RPMI8226 (cell line): ENCODE results near the gene COL13A1.

Experiments
- DNase-seq: peaks from one replicate; pipeline ENCODE4 v3.0.0-alpha.2; 2015

Gene COL13A1

DNA sequence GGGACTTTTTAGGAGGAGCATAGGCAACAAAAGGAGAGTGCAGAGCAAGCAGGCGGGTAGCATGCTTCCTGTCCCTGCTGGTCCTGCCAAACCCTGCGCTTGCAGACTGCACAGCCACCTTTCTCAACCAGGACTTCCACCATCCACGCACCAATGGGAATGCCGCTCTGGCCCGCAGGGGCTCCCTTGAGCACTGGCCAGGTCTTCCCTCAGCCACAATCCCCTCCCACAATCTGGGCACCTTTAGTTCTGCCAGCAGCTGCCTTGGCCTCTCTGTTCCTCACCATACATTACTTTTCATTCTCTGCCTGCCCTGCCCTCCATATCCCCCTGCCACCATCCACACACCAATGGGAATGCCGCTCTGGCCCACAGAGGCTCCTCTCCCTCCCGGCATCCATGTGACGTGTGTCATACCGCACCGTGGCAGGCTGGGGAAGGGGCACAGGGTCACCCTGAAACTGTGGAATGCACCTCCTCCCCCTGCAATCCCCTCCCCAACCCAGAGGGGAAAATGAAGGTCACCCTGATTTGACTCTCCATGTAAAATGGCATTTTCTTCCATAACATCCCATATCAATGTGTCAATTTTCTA, 153.6 kb downstream of the COL13A1 start:
- DNase-seq, result no peak

DNA sequence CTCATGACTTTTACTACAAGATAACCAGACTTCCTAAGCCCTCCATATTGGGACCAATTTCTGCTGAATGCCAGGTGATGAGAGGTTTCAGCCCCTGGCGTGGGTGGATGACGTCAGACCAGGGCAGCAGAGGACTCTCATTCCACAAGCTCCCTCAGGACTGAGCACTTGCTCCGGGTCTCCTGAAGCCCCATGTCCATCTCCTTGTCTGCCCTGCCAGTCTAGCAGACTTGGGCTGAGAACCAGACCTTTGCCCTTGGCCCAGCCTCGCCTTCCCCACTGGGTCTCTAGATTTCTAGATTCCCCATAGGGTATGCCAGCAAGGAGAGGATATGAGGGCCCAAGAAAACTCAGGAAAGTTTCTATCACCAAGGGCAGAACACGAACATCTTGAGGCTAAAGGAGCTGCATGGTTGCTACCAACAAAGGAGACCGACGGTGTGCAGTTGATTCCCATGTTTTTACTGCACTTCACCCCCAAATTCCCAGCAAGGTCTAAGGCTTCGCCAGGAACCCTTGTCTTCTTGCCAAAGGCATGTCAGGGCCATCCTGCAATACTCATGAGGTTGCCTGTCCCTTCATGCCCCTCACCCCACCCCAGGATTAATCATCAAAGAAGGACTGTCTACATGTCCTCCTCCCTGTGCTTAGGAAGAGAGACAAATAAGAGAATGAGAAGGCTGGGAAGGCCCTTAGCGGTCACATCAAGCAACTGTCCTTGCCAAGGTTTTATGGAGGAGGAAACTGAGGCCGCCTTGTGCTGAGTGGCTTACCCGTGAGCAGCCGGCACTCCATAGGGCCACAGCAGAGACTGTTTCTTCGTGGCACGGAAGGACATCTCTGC, 154.4 kb downstream of the COL13A1 start:
- DNase-seq, result no peak

DNA sequence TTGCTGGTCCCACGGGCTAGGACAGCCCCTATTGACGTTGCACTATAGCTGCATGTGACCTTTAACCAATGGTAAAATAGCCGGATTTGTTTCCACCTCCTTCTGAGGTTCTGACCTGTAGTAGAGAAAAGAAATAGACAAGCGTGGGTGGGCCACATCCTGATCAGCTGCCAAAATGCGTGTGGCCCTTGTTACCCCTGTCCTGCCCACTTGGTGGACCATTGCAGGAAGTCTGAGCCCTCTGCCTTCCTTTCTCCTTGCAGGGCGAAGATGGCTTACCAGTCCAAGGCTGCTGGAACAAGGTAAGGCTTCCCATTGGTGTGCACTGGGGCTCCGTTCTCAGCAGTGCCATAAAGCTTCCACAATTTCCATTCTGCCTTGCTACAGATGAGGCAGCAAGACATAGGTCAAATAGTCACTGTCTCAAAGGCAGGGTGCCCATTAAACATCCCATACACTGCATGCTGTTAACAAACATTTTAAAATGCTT, 155.1 kb downstream of the COL13A1 start:
- DNase-seq, result no peak

DNA sequence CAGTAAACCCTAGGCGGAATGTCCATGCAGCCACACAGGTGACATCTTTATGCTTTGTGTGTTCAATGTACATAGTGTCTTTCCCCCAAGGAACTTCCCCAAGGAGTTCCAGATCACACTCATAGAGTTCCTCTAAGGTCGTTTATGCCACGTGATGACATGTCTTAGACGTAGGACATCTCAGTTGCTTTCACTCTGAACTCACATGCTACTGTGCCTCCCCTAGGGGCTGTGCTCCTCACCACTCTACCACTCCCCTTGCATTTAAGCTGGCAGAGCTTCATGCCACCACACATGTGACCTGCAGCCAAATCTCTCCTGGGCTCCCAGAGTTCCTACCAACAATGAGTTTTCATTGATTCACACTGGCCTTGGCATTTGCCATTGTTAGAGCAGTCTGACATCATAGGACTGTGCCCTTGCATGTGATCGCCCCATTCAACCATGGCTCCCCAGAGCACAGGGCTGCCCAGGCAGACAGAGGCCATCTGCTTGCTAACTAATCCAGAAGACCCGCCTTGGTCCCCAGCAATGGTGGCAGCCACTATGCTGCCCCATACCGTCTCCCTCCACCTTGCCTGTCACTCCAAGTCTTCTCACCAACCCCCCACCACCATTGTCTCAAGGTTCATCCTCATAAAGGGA, 155.7 kb downstream of the COL13A1 start:
- no peak for DNase-seq

DNA sequence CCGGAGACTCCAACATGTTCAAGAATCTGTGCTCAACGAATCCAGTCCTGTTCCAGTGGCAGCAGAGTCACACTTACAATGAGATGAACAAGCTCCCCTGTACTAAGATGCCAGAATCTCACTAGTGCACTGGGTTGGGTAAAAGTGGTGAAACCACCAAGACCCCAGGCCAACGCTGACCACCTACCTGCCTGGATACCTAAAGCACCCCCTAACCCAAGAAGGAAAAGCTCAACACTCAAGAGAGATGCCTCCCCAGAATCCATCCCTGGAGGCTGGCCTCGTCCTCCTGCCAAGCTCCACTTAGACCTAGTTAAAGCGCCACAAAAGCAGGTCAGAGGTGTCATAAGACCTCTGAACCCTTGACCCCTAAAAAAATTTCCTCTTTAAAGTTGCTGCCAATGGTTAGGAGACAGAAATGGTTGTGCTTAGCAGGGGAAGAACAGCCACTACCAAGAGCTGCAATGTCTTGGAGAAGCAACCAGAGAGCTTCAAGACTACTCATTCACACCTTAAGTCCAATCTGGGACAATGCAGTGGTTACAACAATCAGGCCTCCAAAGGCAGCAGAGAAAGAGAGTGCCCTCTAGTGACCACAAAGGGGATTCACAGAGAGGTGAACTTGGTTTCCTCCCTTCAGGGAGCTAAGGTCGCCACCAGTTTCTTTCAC, 156.3 kb downstream of the COL13A1 start:
- DNase-seq, result peak; percentile 51

DNA sequence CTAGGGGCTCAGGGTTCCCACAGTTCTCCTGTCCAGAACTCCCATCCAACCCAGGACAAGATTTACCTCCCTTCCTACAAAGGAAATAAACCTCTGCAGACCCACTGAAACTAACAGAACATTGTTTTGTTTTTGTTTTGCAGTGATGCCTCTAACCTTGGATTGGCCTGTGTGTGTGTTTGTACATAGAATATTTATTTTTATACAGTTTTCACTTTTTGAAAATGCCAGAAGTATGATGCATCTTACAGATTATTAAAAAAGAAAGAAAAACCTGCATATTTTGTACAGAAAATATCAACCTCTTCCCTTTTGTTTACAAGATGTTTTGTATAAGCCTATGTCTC, 156.8 kb downstream of the COL13A1 start:
- no peak for DNase-seq

DNA sequence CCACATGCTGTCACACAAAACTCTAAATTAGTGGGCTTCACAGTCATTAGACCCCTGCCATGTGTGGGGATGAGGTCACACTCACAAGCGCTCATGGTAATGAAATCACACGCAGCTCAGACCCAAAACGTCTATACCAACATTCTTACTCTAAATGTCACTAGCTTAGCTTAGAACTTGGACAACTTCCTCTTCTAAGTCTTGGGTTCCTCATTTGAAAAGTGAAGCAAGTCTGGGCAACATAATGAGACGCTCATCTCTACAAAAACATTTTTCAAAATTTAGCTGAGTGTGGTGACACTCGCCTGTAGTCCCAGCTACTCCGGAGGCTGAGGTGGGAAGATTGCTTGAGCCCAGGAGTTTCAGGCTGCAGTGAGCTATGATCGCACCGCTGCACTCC, 158.2 kb downstream of the COL13A1 start:
- no peak for DNase-seq

DNA sequence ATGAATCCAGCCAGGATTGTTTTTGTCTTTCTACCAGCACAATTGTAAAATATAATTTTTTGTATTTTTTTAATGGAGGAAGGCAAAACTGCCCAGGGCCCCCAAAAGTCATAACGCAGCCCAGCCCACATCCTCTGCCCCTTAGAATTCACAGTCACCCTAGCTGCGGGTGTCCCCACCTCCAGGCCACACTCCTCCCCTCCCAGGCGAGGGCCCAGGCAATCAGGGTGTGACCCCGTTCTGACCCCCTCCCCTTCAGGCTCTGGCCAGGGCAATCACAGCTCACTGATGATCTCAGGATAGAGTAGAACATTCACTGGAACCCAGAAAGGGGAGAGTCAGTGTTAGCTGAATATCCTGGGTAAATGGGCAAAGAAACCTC, 158.9 kb downstream of the COL13A1 start:
- no peak for DNase-seq

DNA sequence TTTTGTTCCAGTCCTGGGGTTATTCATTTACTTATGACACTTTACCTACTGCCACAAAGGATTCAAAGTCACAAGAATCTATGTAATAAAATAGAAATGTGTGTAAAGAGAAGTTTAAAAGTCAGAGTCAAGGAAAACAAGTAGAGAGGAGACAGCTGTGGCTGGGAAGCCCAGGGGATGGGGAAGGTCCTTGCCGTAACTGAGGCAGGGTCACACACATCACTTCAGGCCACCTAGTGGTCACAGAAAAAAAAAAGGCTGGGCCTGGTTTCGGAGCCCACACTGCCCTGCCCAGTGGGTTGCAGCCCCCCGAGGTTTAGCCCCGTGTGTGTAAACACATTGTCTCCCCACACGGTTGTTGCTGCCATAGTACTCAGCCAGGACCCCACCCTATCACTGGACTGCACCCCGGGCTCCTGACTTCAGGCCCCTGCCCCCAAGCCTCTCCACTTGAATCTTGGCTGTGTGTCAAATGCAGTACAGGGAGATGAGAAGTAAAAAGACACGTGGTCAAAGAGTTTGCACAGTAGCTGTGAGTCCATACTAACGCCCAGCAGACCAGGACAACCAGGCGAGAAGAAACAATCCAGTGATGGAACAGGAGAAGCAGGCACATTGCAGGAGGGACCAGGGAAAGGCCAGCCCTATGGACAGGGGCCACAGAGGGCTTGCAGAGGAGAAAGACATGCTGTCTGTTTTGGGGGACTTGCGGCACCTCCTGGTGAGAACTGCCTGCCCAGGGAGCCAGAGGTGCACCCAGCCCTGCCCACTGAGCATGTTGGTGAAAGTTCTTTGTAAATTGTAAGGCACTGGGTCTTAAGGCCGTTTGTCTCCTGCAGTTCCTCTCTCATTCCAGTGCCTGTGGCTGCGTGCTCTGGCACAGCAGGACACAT, 159.5 kb downstream of the COL13A1 start:
- DNase-seq, result peak; percentile 30

DNA sequence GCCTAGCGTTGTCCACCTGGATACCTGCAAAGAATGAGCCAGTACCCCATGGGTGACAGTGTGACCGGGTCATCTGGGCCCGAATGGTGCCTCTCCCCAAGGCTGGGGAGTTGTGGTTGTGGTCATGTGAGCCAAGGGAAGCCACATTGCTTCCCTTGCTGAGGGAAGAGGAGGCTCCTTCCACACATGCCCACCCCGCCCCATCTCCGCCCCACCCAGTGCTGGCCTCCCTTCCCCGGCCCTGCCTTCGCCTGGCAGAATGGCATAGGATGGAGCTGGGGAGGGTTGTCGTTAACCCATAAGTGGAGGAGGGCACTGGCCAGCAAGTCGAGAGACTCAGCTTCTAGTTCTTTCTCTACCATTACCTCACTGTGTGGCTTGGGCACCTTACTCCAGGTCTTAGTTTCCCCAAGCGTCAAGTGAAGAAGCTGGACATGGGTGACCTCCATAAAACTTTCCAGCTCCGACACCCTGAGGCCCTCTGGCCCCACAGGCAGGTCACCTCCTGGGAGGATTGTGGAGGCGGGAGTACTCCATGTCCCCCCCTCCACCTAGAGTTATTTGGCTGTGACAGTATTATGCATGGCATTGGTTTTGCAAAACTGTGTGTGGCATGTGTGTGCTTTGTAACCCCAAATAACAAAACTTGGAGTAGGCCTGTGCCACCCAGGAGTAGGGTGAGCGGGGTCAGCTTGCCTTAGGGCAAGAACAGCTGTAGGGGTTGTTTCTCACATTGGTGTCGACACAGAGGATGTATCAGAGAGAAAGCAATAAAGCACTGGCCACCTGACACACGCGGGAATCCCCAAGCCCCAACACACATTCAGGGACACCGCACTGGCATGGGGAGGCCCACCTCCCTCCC, 160.4 kb downstream of the COL13A1 start:
- DNase-seq, result no peak

DNA sequence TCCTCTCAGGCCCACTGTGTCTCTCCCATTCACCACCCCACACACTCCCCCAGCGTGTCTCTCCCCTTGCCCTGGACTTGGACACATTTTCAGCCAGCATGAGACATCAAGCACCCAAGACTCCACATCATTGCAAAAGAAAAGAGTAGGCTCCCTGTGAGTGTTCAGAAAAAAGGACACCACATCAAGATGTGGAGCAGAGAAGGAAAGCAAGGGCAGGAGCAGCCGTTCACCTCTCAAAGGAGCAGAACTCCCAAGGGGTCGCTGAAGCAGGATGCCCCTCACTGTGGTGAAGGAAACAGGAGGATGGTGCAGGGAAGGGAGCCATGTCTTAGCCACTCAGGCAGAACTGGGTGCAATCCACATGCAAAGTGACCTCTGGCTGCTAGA, 161.0 kb downstream of the COL13A1 start:
- DNase-seq, result no peak

DNA sequence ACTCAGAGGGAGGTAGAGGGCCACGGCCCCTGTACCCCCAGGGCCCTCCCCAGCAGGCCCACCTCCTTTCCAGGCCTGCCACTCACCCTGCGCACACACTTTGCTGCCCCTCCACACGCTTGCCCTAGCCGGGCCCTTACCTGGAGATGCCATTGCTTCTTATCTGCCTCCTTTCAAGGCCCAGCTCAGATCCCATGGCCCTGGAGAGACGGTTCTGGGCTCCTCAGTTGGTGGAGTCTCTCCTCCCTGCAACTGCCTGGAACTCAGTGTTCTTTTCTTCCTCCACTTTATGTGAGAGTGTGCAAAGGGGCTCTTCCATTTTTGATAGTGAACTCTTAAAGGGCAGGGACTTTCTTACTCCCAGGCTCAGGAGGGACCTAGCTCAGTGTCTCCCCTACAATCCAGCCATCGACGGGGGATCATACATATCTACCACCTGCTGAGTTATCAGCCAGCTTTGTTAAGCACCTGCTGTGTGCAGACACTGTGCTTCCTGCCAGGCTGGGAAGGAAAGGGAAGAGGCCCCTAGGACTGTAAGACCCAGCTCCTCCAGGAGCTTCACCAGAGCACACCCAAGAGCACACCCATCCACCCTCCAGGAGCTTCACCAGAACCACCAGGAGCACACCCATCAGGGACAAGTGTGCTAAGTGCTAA, 161.6 kb downstream of the COL13A1 start:
- DNase-seq, result no peak

DNA sequence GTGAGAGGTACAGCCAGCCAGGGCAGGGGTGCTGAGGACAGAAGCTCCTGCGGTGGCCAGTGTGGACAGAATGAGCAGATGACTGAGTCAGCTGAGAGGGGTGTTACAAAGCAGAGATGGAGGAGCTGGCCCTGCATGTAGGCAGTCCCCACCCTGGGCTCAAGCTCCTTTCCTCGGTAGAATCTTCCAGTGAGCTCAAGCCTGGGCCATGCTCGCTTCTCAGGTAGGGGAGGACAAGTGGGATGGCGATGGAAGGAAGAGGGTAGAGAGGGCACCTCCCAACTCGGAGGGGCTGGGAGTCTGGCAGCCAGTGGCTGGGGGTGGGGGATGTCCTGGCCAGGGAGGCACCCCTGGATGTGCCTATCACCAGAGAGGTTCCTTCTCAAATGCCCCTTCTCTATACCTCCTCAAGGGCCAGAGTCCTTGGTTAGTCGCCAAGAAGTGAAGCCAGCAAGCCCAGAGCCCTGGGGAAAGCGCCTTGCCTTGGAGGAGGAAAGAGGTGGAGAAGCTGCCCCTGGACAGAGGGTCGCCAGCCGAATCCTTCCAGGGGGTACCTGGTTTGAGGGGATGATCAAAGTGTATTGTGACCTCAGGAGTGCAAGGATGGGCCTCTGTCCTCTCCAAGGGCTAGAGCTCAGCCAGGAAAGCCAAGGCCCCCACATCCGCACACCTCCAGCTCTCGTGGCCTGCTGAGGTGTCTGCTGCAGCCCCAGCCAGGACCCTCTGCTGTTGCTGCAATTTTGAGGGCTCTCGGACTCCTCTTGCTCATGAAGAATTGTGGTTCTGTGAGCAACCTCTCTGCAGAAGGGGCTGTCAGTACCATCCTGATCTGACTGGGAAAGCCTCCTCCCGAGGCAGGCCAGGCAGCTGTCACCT, 162.4 kb downstream of the COL13A1 start:
- no peak for DNase-seq

DNA sequence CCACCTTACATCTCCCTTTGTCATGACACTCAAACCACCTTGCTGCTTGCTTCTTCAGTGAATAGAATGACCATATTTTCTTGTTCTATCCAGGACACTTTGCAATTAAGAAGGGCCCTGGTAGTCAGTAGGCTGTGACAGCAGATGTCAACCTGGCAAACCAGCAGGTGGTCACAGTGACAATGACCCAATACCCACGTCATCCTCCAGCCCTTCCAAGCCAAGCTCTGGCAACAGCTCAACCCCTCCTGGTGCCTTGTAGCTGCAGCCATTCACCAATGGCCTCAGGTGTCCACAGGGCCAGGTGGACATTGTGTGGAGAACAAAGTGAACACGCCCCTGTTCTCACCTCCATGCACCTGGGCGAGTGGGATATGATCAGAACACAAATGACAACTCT, 163.4 kb downstream of the COL13A1 start:
- DNase-seq, result no peak

DNA sequence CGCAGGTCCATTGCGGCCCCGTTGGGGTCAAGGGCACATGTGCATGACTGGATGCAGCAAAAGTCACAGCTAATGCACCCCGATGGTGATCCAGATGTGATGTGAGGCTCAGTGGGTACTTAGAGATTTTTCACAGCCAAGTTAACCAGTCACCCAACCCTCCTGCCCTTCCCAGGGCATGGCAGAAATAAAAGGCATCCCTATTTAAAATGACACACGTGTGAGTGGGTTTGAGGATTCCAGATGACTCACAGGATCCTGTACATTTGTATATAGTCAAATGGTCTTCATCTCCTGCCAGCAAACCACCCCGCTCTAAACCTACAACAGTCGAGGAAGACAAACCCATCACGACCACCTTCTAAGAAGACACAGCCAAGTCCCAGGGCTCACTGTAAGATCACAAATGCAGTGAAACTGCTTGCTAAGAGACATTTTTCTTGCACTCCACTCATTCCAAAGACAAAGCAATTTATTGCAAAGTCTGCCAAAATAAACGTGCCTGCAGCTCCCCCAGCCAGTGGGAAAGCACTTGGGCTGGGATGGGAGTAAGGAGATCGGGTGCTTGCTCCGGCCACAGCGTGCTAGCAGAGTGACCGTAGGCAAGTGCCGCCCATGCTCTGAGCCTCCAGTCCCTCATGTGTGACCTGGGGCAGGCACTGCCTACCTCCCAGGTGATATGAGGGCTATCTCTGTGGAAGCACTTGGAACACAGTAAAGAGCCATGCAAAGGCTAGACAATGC, 164.4 kb downstream of the COL13A1 start:
- DNase-seq, result no peak

DNA sequence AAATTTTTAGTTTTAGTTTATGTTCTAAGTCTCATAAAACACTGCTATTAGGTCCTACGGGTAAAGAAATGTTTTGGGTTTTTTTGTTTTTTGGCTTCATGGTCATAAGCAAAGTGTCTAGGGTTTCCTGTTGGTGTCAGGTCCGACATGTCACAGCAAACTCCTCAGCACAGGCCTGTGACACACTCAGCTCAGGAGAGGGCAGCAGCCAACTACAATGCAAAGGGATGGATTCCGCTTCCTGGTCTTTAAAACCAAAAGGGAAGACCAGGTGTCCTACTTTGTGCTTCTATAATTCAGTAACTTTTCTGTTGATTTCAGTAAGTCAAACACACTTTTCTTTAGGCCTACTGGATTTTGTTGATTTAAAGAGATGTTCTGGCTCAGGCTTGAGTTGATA, 167.1 kb downstream of the COL13A1 start:
- DNase-seq, result peak; percentile 18

DNA sequence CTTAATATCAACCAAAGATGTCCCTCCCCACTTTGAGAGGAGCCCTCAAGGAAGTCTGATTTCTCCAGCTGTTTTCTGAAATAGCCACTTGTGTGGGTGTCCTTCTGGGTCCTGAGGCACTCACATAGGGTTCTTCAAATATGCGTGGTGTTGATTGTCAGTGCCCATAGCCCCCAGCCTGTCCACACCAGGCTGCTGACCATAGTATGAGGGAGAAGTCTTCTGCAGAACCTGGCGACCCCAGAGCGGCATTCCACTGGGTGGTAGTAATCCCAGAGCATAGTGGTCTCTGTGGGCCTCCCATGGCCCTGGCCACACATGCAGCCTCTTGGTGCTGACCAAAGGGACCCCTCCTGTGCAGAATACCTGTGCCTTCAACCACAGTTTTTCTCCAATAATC, 168.3 kb downstream of the COL13A1 start:
- DNase-seq, result no peak

DNA sequence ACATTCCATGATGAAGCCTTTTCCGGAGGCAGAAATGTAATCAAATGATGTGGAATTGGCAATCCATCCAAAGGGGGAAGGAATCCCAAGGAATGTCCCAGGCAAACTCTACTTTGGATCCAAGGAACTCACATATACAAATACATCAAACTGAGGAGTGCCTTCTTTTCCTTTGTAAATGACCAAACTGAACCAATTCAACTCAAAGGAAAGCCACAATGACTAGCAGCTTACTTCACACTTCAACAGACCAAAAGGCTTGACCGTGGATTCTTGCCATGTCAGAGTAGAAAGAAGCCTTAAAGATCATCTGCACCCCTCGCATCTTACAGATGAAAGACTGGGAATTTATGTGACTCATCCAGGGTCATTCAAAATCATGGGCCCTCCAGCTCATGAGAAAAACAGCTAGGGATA, 171.3 kb downstream of the COL13A1 start:
- no peak for DNase-seq

DNA sequence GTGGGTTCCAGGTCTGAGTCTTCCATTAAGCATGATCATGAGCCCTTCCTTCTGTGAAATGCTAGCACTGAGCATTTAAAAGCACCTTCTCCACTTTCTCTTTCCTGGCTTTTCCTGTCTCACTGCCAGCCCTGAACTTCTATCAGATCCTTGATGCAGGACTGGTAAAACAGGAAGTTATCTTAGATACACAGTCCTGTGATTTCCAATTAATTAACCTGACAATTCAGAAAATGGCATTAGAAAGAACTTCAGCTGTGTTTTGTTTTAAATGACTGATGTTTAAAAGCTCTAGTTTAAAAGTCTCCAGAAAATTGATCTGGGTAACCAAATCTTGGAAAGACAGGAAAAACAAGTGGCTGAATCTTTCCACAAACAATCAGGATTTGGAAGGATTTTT, 172.0 kb downstream of the COL13A1 start:
- no peak for DNase-seq
